Measurements from ENCODE around the gene CYLC1. TPM values are rescaled to one million over a fixed set of nuclear protein-coding genes. Genes with fewer than 3 reads are reported as not detected.

Gene CYLC1
- total RNA-seq, 2 donors from 2014 or later: not detected

DNA sequence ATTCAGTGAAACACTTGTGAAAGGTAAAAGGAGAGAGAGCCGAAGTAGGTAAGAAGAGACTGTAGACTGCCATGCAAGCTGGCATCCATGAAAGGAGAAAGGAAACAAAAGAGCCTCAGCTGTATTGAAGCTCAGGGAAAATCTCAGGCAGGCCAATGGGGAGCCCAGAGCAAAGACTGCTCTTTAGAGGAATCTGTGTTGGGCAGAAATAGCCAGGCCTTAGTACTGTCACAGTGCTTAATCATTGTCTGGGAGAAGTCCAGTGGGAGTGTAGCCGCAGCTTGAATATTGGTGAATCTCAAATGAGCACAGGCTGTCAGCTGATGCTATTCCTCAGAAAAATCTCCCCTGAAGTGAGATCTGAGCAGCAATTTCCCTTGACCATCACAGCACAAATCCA lies 27.6 kb downstream of the CYLC1 start:
- DNase-seq (ENCODE audit: low spot score) (no peak), ATAC-seq (ENCODE audit: insufficient number of reproducible peaks, low FRiP score, low read depth) (no peak)
- H3K27ac ChIP-seq: no peak overlapping the region
- no peaks in the 10 kb centered on the region for H3K36me3 ChIP-seq
- H3K9me3 ChIP-seq: no peaks in the 10 kb centered on the region
- H3K4me1 ChIP-seq (ENCODE audit: control insufficient read depth in 1 of 2, low read depth in 2 of 2): no peaks in the 10 kb centered on the region
- H3K4me3 ChIP-seq: no peak overlapping the region
- TF ChIP-seq, protein P1, sequence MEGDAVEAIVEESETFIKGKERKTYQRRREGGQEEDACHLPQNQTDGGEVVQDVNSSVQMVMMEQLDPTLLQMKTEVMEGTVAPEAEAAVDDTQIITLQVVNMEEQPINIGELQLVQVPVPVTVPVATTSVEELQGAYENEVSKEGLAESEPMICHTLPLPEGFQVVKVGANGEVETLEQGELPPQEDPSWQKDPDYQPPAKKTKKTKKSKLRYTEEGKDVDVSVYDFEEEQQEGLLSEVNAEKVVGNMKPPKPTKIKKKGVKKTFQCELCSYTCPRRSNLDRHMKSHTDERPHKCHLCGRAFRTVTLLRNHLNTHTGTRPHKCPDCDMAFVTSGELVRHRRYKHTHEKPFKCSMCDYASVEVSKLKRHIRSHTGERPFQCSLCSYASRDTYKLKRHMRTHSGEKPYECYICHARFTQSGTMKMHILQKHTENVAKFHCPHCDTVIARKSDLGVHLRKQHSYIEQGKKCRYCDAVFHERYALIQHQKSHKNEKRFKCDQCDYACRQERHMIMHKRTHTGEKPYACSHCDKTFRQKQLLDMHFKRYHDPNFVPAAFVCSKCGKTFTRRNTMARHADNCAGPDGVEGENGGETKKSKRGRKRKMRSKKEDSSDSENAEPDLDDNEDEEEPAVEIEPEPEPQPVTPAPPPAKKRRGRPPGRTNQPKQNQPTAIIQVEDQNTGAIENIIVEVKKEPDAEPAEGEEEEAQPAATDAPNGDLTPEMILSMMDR (IDR thresholded peaks at IDR 0.05): no peak
- H3K27me3 ChIP-seq (replicated peaks; ENCODE audit: insufficient read depth): no peaks in the 10 kb centered on the region

DNA sequence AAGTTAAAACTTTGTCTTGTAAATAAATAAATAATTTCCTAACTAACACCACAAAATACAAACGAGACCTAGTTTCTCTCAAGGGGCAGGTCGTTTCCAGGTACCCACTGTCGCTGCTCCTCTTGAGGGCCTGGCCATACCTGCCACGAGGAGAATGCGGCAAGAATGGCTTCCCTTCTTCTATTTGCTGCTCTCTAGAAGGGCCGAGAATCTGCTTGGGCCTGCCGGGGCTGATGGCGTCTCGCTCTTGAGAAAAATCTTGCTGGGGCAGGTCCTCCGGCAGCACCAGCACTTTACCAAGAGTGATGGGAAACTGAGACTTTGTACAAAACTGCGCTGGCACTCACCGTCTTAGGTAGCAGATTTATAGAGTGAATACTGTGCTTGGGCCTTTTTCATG lies 31.5 kb downstream of the CYLC1 start:
- Histone ChIP-seq H3K36me3 (no peaks in the 10 kb centered on the region), H3K27me3 (replicated peaks; ENCODE audit: insufficient read depth) (no peaks in the 10 kb centered on the region), H3K4me3 (no peak overlapping the region), H3K9me3 (no peaks in the 10 kb centered on the region), H3K4me1 (ENCODE audit: control insufficient read depth in 1 of 2, low read depth in 2 of 2) (no peaks in the 10 kb centered on the region), H3K27ac (no peak overlapping the region)
- ATAC-seq (ENCODE audit: insufficient number of reproducible peaks, low FRiP score, low read depth): no peak
- TF ChIP-seq, protein P1 (IDR thresholded peaks at IDR 0.05): no peak
- DNase-seq (ENCODE audit: low spot score): no peak

- Histone ChIP-seq H3K36me3 (no peaks in the 10 kb centered on the region), H3K27me3 (replicated peaks; ENCODE audit: insufficient read depth) (no peaks in the 10 kb centered on the region), H3K27ac (no peak overlapping the region), H3K4me3 (no peak overlapping the region), H3K4me1 (ENCODE audit: control insufficient read depth in 1 of 2, low read depth in 2 of 2) (no peaks in the 10 kb centered on the region), H3K9me3 (no peaks in the 10 kb centered on the region)
- TF ChIP-seq, protein P1 (IDR thresholded peaks at IDR 0.05): no peak
- no peak for ATAC-seq (ENCODE audit: insufficient number of reproducible peaks, low FRiP score, low read depth)
- DNase-seq (ENCODE audit: low spot score): no peak
Observed at GRCh38 chrX:83906921-83907320, 46.0 kb downstream of the CYLC1 start.

GRCh38 chrX:83916525-83916924 lies 55.6 kb downstream of the CYLC1 start:
- TF ChIP-seq, protein P1 (IDR thresholded peaks at IDR 0.05): no peak
- no peak overlapping the region for H3K4me3 ChIP-seq
- no peaks in the 10 kb centered on the region for H3K36me3 ChIP-seq
- no peaks in the 10 kb centered on the region for H3K9me3 ChIP-seq
- no peaks in the 10 kb centered on the region for H3K4me1 ChIP-seq (ENCODE audit: control insufficient read depth in 1 of 2, low read depth in 2 of 2)
- no peak for ATAC-seq (ENCODE audit: insufficient number of reproducible peaks, low FRiP score, low read depth)
- DNase-seq (ENCODE audit: low spot score): no peak
- no peaks in the 10 kb centered on the region for H3K27me3 ChIP-seq (replicated peaks; ENCODE audit: insufficient read depth)
- no peak overlapping the region for H3K27ac ChIP-seq

GRCh38 chrX:83934220-83934619 lies 73.3 kb downstream of the CYLC1 start:
- no peaks in the 10 kb centered on the region for H3K9me3 ChIP-seq
- TF ChIP-seq, protein P1 (IDR thresholded peaks at IDR 0.05): no peak
- no peak overlapping the region for H3K4me3 ChIP-seq
- DNase-seq (ENCODE audit: low spot score) (no peak), ATAC-seq (ENCODE audit: insufficient number of reproducible peaks, low FRiP score, low read depth) (no peak)
- H3K4me1 ChIP-seq (ENCODE audit: control insufficient read depth in 1 of 2, low read depth in 2 of 2): no peaks in the 10 kb centered on the region
- H3K27me3 ChIP-seq (replicated peaks; ENCODE audit: insufficient read depth): no peaks in the 10 kb centered on the region
- no peaks in the 10 kb centered on the region for H3K36me3 ChIP-seq
- H3K27ac ChIP-seq: no peak overlapping the region

All from thoracic aorta (tissue), 2 donors.